Measurements from ENCODE around the gene TFF1. TPM values are rescaled to one million over a fixed set of nuclear protein-coding genes. Genes with fewer than 3 reads are reported as not detected.

Gene TFF1
- total RNA-seq, 1 experiment from 2014 or later, result not detected

DNA sequence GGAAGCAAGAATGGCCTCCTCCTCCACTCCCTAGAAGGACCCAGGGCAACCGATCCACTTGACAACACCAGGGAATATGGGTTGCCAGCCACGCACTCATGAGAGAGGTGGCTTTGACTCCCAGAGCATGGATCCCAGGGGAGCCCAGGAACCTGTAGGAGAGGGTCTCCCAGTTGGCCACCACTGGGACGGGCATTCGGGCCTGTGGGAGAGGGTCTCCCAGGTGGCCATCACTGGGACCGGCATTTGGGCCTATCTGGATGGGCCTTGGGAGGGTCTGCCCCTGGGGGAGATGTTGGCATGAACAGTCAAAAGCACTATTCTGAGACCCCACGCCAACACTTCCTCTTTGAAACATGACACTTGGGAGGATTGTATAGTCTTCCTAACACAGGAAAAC lies 565 bp downstream of the TFF1 start:
- intact Hi-C loops (cut with micrococcal nuclease), result no loop called here
- TF ChIP-seq, protein P1, sequence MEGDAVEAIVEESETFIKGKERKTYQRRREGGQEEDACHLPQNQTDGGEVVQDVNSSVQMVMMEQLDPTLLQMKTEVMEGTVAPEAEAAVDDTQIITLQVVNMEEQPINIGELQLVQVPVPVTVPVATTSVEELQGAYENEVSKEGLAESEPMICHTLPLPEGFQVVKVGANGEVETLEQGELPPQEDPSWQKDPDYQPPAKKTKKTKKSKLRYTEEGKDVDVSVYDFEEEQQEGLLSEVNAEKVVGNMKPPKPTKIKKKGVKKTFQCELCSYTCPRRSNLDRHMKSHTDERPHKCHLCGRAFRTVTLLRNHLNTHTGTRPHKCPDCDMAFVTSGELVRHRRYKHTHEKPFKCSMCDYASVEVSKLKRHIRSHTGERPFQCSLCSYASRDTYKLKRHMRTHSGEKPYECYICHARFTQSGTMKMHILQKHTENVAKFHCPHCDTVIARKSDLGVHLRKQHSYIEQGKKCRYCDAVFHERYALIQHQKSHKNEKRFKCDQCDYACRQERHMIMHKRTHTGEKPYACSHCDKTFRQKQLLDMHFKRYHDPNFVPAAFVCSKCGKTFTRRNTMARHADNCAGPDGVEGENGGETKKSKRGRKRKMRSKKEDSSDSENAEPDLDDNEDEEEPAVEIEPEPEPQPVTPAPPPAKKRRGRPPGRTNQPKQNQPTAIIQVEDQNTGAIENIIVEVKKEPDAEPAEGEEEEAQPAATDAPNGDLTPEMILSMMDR (IDR thresholded peaks at IDR 0.05; ENCODE audit: unreplicated experiment), result no peak
- ChIA-PET CTCF (interaction anchor here (0.6 kb wide), 1 partner anchor 39 kb away, joined by 3 read pairs; no protein-coding TSS in a partner anchor), POLR2A (no interaction called here)
- no TSS peak for BruUV-seq (replicated peaks)
- H3K27me3 Mint-ChIP-seq (ENCODE audit: insufficient read depth, unreplicated experiment), result peaks cover 25% of the 10 kb centered on the region
- no peak overlapping the region for H3K27ac Mint-ChIP-seq (ENCODE audit: low read depth, unreplicated experiment)
- H3K4me1 Mint-ChIP-seq (ENCODE audit: insufficient read depth, unreplicated experiment), result no peaks in the 10 kb centered on the region
- H3K36me3 Mint-ChIP-seq (ENCODE audit: insufficient read depth, unreplicated experiment), result no peaks in the 10 kb centered on the region
- H3K9me3 Mint-ChIP-seq (ENCODE audit: unreplicated experiment), result no peaks in the 10 kb centered on the region
- no peak for DNase-seq (ENCODE audit: unreplicated experiment)
- no peak overlapping the region for H3K4me3 Mint-ChIP-seq (ENCODE audit: unreplicated experiment)

DNA sequence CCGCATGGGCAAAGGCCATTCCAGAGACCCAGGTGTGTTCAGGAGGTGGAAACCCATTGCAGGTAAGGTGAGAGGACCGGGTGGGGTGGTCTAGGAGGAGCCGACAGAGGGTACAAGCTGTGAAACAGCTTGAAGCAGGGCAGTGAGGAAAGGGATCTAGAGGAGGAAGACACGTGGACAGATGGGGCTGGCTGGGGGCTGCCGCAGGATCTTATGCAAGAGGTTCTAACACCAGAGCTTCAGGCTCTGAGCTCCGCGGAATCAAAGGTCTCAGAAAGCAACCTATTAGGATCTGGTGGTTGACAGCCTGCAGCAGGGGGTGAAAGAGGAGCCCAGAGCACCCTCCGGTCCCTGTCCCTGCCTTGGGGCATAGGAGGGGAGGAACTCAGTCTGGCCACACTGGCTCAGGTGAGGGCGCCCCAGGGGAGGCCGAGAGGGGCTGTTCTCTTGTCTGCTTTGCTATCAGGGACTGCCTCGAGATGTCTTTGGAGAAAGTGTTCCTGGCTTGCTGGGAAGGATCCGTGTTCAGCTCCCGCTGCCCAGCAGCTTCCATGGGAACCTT lies 1.9 kb downstream of the TFF1 start:
- peaks cover 20% of the 10 kb centered on the region for H3K27me3 Mint-ChIP-seq (ENCODE audit: insufficient read depth, unreplicated experiment)
- no peaks in the 10 kb centered on the region for H3K9me3 Mint-ChIP-seq (ENCODE audit: unreplicated experiment)
- POLR2A ChIA-PET, result no interaction called here
- no TSS peak for BruUV-seq (replicated peaks)
- CTCF ChIA-PET, result no interaction called here
- DNase-seq (ENCODE audit: unreplicated experiment), result no peak
- intact Hi-C loops (cut with micrococcal nuclease), result no loop called here
- no peak overlapping the region for H3K27ac Mint-ChIP-seq (ENCODE audit: low read depth, unreplicated experiment)
- no peaks in the 10 kb centered on the region for H3K36me3 Mint-ChIP-seq (ENCODE audit: insufficient read depth, unreplicated experiment)
- H3K4me1 Mint-ChIP-seq (ENCODE audit: insufficient read depth, unreplicated experiment), result no peaks in the 10 kb centered on the region
- no peak overlapping the region for H3K4me3 Mint-ChIP-seq (ENCODE audit: unreplicated experiment)
- TF ChIP-seq, protein P1 (IDR thresholded peaks at IDR 0.05; ENCODE audit: unreplicated experiment), result no peak

DNA sequence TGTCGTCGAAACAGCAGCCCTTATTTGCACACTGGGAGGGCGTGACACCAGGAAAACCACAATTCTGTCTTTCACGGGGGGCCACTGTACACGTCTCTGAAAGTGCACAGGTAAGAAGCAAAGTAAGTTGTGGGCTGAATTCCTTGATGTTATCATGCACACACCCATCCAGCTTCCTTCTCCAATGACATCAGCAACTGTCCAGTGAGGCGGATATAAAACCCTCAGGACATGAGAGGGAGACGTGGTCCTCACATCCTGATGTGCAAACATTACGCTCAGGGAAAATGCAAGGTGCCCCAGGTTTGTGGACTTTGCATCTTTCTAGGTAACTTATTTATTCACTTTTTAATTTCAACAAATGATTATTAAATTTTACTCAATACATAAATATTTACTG lies 3.0 kb downstream of the TFF1 start:
- ChIA-PET POLR2A (no interaction called here), CTCF (interaction anchor here (1.5 kb wide), 1 partner anchor 18 kb away, joined by 4 read pairs; no protein-coding TSS in a partner anchor)
- BruUV-seq (replicated peaks), result no TSS peak
- Mint-ChIP-seq H3K27ac (ENCODE audit: low read depth, unreplicated experiment) (no peak overlapping the region), H3K9me3 (ENCODE audit: unreplicated experiment) (no peaks in the 10 kb centered on the region), H3K36me3 (ENCODE audit: insufficient read depth, unreplicated experiment) (no peaks in the 10 kb centered on the region), H3K4me3 (ENCODE audit: unreplicated experiment) (no peak overlapping the region), H3K4me1 (ENCODE audit: insufficient read depth, unreplicated experiment) (no peaks in the 10 kb centered on the region), H3K27me3 (ENCODE audit: insufficient read depth, unreplicated experiment) (peaks cover 20% of the 10 kb centered on the region)
- DNase-seq (ENCODE audit: unreplicated experiment), result no peak
- intact Hi-C loops (cut with micrococcal nuclease), result no loop called here
- TF ChIP-seq, protein P1 (IDR thresholded peaks at IDR 0.05; ENCODE audit: unreplicated experiment), result no peak

DNA sequence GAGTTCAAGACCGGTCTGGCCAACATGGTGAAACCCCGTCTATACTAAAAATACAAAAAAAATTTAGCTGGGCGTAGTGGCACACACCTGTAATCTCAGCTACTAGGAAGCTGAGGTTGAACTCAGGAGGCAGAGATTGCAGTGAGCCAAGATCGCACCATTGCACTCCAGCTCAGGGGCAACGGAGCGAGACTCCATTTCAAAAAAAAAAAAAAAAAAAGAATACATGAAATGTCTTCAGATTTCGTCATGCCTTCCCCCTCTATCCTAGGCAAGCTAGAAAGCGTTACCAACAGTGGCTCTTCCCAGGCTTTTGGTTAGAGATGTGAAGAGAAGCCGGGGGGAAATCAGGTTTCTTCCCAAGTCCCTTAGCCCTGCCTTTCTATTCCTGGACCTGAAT lies 3.6 kb downstream of the TFF1 start:
- CTCF ChIA-PET, result interaction anchor here (0.6 to 1.5 kb wide), 2 partner anchors 18 to 220 kb away, joined by 4 to 7 read pairs; no protein-coding TSS in a partner anchor
- H3K9me3 Mint-ChIP-seq (ENCODE audit: unreplicated experiment), result no peaks in the 10 kb centered on the region
- H3K27me3 Mint-ChIP-seq (ENCODE audit: insufficient read depth, unreplicated experiment), result peaks cover 20% of the 10 kb centered on the region
- POLR2A ChIA-PET, result no interaction called here
- BruUV-seq (replicated peaks), result no TSS peak
- H3K36me3 Mint-ChIP-seq (ENCODE audit: insufficient read depth, unreplicated experiment), result no peaks in the 10 kb centered on the region
- intact Hi-C loops (cut with micrococcal nuclease), result no loop called here
- no peak overlapping the region for H3K27ac Mint-ChIP-seq (ENCODE audit: low read depth, unreplicated experiment)
- no peak overlapping the region for H3K4me3 Mint-ChIP-seq (ENCODE audit: unreplicated experiment)
- no peak for DNase-seq (ENCODE audit: unreplicated experiment)
- TF ChIP-seq, protein P1 (IDR thresholded peaks at IDR 0.05; ENCODE audit: unreplicated experiment), result no peak
- H3K4me1 Mint-ChIP-seq (ENCODE audit: insufficient read depth, unreplicated experiment), result no peaks in the 10 kb centered on the region
